Measurements from ENCODE around the gene FUT7.

DNA sequence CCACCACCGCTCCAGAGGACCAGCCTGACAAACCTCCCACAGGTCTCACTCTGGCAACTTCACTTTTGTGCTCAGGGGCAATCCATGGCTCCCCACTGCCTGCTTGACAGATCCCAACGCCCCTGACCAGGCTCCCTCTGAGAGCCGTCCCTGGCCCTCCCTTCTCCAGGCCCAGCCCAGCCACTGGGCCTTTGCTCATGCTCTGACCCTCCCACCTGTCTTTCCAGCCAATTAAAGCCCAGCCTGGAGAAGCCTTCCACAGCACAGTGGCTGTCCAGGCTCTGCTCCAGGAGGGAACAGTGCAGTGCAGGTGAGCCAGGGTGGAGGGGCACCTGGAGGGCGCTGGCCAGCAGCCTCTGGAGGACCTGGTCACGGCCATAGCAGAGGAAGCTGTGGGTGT lies 18.7 kb upstream of the FUT7 start:
- TF ChIP-seq POLR2A (IDR thresholded peaks at IDR 0.05): no peak
- TF ChIP-seq, protein P1, sequence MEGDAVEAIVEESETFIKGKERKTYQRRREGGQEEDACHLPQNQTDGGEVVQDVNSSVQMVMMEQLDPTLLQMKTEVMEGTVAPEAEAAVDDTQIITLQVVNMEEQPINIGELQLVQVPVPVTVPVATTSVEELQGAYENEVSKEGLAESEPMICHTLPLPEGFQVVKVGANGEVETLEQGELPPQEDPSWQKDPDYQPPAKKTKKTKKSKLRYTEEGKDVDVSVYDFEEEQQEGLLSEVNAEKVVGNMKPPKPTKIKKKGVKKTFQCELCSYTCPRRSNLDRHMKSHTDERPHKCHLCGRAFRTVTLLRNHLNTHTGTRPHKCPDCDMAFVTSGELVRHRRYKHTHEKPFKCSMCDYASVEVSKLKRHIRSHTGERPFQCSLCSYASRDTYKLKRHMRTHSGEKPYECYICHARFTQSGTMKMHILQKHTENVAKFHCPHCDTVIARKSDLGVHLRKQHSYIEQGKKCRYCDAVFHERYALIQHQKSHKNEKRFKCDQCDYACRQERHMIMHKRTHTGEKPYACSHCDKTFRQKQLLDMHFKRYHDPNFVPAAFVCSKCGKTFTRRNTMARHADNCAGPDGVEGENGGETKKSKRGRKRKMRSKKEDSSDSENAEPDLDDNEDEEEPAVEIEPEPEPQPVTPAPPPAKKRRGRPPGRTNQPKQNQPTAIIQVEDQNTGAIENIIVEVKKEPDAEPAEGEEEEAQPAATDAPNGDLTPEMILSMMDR (IDR thresholded peaks at IDR 0.05): no peak
